Purkinje cell (primary cell): ENCODE measurements around the gene ARHGAP11A. TPM values are rescaled to one million over a fixed set of nuclear protein-coding genes. Genes with fewer than 3 reads are reported as not detected.

Source experiments
- polyA plus RNA-seq: library from polyadenylated mRNA; unstranded; fragments of >200 nt; fragmentation: Nextera tagmentation; gene quantifications from 2 replicates; pipeline ENCODE4 v1.2.1, GENCODE V29; 2014

ARHGAP11A gene, protein sequence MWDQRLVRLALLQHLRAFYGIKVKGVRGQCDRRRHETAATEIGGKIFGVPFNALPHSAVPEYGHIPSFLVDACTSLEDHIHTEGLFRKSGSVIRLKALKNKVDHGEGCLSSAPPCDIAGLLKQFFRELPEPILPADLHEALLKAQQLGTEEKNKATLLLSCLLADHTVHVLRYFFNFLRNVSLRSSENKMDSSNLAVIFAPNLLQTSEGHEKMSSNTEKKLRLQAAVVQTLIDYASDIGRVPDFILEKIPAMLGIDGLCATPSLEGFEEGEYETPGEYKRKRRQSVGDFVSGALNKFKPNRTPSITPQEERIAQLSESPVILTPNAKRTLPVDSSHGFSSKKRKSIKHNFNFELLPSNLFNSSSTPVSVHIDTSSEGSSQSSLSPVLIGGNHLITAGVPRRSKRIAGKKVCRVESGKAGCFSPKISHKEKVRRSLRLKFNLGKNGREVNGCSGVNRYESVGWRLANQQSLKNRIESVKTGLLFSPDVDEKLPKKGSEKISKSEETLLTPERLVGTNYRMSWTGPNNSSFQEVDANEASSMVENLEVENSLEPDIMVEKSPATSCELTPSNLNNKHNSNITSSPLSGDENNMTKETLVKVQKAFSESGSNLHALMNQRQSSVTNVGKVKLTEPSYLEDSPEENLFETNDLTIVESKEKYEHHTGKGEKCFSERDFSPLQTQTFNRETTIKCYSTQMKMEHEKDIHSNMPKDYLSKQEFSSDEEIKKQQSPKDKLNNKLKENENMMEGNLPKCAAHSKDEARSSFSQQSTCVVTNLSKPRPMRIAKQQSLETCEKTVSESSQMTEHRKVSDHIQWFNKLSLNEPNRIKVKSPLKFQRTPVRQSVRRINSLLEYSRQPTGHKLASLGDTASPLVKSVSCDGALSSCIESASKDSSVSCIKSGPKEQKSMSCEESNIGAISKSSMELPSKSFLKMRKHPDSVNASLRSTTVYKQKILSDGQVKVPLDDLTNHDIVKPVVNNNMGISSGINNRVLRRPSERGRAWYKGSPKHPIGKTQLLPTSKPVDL
- 0.59 and 1.3 TPM in 2 replicates for polyA plus RNA-seq

DNA sequence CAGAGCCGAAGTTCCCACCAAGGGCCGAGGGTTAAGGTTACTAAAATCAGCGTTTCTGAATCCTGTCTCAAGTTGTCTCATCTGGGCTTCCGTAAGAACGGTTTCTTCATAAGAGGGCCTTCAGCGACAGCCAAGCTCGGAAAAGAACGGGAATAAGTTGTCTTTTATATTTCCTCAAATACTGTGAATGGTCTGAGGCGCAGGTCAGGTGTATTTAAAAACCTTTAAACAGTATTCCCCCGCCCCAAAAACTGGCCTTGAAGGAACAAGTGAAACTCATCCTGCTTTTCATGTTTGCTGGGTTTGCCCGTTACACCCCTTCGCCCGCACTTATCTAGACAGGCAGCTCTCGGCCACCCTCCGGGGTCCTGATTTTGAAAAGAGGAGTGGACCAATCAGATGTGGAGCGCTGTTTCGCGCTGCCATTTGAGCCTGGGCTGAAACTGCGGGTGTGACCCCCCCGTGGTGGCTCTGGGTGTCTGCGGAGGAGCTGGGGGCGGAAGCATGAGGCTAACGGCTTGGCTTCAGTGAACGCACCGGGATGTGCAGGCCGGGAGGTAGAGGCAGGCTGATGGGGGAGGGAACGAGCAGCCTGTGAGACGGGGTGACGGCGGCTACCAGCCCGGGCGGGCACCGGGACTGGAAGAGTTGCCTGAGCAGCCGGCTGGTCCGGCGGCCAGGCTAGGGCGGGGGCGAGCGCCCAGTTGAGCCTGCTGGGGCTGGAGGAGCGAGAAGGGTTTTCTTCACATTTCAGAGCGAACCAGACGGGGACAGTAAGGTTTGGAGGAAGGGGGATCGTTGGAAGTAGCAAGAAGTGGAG lies at the start of gene ARHGAP11A:
ARHGAP11A (plus strand) TSS at position 454 of the 820 bp plus-strand sequence. CDS start 708 bp downstream, outside the sequence.

DNA sequence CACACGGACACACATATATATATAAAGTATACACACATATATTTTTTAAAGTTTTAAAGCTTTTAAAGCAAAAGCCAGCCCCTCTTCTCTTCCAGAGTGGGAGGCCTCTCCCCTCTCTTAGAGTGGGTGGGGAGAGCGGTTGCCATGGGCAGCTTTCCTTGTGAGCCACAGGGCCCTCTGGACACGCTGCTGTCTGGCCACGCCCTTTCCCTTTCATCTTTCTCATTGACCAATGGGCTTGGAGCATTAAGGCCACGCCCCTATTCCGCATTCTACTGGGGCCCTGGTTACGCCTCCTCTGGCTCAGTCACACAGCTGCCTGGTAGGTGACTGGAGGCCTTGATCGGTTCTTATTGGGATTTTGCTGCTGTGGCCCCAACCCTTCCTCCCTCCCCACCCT lies 22.2 kb upstream of the ARHGAP11A start, which contains the start of gene GOLGA8N:
GOLGA8N (plus strand) TSS at position 306 of the 400 bp plus-strand sequence.

GRCh38 chr15:32641517-32642059 lies 26.3 kb downstream of the ARHGAP11A start, which contains the start of gene SCG5:
Gene SCG5 (plus strand): TSS chr15:32641710. CDS start chr15:32643593, 1,883 bp downstream.

Other genes with a start within 250 kb of the ARHGAP11A start
- gene GOLGA8K, start 212.2 kb upstream of the ARHGAP11A start, polyA plus RNA-seq: not detected in 2 replicates
- not detected in 2 replicates for gene GOLGA8O, start 159.9 kb upstream of the ARHGAP11A start, polyA plus RNA-seq
- 0.59 and 0.62 TPM in 2 replicates for gene GOLGA8N, start 22.0 kb upstream of the ARHGAP11A start, polyA plus RNA-seq
- gene SCG5, start 26.2 kb downstream of the ARHGAP11A start, polyA plus RNA-seq: 399 and 790 TPM in 2 replicates
- 1.6 TPM in 1 of 2 replicates, not detected in the other for gene GREM1, start 102.5 kb downstream of the ARHGAP11A start, polyA plus RNA-seq